Endothelial cell of umbilical vein (primary cell): Measurements from ENCODE around the gene C17orf67.

Experiments used
- POLR2A ChIP-seq: IDR thresholded peaks from 2 replicates; pipeline ENCODE4 v1.6.1; 2012; ENCODE audit warnings: low read depth, mild to moderate bottlenecking, control low read depth, low read length
- TF ChIP-seq, protein P1 (sequence below), 2 donors: IDR thresholded peaks; 1 replicate in 1 of 2; 2 replicates in 1 of 2; pipeline ENCODE4 v1.5.1; 2011; ENCODE audit warnings: low read length in 2 of 2, mild to moderate bottlenecking in 2 of 2, moderate library complexity in 2 of 2, control low read depth in 1 of 2, inconsistent platforms in 1 of 2, low read depth in 1 of 2; ENCODE audit not compliant: insufficient read depth in 1 of 2; ENCODE audit errors: extremely low read depth in 1 of 2

DNA sequence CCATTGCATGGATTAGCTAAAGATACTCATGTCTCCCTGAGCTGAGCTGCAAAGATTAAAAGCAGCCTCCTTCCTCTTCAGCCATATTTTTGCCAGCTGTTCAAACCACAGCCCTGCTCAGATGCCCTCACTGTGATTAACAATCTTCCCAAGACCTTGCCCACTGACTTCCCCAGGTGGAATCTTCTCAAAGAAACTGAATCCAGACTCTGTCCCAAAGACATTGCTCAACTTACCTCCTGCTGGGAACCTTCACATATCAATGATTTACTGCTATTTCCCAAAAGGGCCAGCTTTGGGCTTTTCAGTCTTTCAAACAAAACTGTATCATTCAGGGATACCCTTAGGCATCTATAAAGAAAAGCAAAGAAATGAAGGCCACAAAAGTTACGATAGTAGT lies 9.2 kb downstream of the C17orf67 start:
- TF ChIP-seq, protein P1, sequence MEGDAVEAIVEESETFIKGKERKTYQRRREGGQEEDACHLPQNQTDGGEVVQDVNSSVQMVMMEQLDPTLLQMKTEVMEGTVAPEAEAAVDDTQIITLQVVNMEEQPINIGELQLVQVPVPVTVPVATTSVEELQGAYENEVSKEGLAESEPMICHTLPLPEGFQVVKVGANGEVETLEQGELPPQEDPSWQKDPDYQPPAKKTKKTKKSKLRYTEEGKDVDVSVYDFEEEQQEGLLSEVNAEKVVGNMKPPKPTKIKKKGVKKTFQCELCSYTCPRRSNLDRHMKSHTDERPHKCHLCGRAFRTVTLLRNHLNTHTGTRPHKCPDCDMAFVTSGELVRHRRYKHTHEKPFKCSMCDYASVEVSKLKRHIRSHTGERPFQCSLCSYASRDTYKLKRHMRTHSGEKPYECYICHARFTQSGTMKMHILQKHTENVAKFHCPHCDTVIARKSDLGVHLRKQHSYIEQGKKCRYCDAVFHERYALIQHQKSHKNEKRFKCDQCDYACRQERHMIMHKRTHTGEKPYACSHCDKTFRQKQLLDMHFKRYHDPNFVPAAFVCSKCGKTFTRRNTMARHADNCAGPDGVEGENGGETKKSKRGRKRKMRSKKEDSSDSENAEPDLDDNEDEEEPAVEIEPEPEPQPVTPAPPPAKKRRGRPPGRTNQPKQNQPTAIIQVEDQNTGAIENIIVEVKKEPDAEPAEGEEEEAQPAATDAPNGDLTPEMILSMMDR (IDR thresholded peaks at IDR 0.05; ENCODE audit: extremely low read depth in 1 of 2, insufficient read depth in 1 of 2, low read depth in 1 of 2, low read length in 2 of 2), result no peak
- TF ChIP-seq POLR2A, result no peak
